Astrocyte of the cerebellum (primary cell): ENCODE measurements around the gene PHC1.

Experiments
- DNase-seq: peaks from one replicate; pipeline ENCODE4 v3.0.0-alpha.2; 2011; ENCODE audit warnings: low read depth
- H3K4me3 ChIP-seq: 2 replicates; pipeline ENCODE4 v1.5.1; 2011; ENCODE audit warnings: mild to moderate bottlenecking, low read depth, low read length, moderate library complexity
- CTCF ChIP-seq: IDR thresholded peaks from 2 replicates; pipeline ENCODE4 v1.5.1; 2012; ENCODE audit warnings: low read length, low read depth, moderate library complexity, mild to moderate bottlenecking; ENCODE audit errors: missing control alignments
- in situ Hi-C: cut with HindIII; loops from 2 replicates; pipeline ENCODE4 v1.10.0; 2017; ENCODE audit warnings: low sequenced_read_pairs

PHC1 gene

GRCh38 chr12:8876887-8877286 lies 37.4 kb upstream of the PHC1 start:
- in situ Hi-C loops: no loop called here
- DNase-seq: no peak
- H3K4me3 ChIP-seq: no peak overlapping the region
- TF ChIP-seq CTCF: no peak

- TF ChIP-seq CTCF: no peak
- in situ Hi-C loops: no loop called here
These were observed 27.6 kb upstream of the PHC1 start for GRCh38 chr12:8886502-8887284.

GRCh38 chr12:8887285-8887715 lies 27.0 kb upstream of the PHC1 start:
- no peak for TF ChIP-seq CTCF
- H3K4me3 ChIP-seq: no peak overlapping the region
- DNase-seq: no peak
- in situ Hi-C loops: no loop called here

More at GRCh38 chr12:8886502-8887284, 27.6 kb upstream of the PHC1 start:
- no peak overlapping the region for H3K4me3 ChIP-seq
- no peak for DNase-seq

- DNase-seq: peak; percentile 22
- in situ Hi-C loops: no loop called here
- peak overlapping the region; percentile 54 for H3K4me3 ChIP-seq
- TF ChIP-seq CTCF: peak; percentile 87
These were observed 23.8 kb upstream of the PHC1 start for GRCh38 chr12:8890313-8891085.

- TF ChIP-seq CTCF: no peak
- in situ Hi-C loops: no loop called here
- no peak for DNase-seq
- H3K4me3 ChIP-seq: no peak overlapping the region
These were observed 22.3 kb upstream of the PHC1 start for GRCh38 chr12:8891976-8892375.

- in situ Hi-C loops: no loop called here
These were observed 19.9 kb upstream of the PHC1 start for GRCh38 chr12:8894378-8894777.

More at GRCh38 chr12:8894378-8894777, 19.9 kb upstream of the PHC1 start:
- H3K4me3 ChIP-seq: no peak overlapping the region
- no peak for TF ChIP-seq CTCF
- DNase-seq: no peak
